HT1080 (cell line): ENCODE measurements around the gene SMG7. TPM values are rescaled to one million over a fixed set of nuclear protein-coding genes. Genes with fewer than 3 reads are reported as not detected.

Source experiments
- DNase-seq: peaks from one replicate; pipeline ENCODE4 v3.0.0-alpha.2; 2015; ENCODE audit warnings: low read depth
- total RNA-seq: library from RNA; depleted of rRNA; stranded (reverse); fragments of >200 nt; shearing (Covaris generic); gene quantifications from 2 replicates; pipeline ENCODE4 v1.2.3, GENCODE V29; 2014

Gene SMG7
- total RNA-seq, 1 experiment from 2014 or later = 19.0 TPM

DNA sequence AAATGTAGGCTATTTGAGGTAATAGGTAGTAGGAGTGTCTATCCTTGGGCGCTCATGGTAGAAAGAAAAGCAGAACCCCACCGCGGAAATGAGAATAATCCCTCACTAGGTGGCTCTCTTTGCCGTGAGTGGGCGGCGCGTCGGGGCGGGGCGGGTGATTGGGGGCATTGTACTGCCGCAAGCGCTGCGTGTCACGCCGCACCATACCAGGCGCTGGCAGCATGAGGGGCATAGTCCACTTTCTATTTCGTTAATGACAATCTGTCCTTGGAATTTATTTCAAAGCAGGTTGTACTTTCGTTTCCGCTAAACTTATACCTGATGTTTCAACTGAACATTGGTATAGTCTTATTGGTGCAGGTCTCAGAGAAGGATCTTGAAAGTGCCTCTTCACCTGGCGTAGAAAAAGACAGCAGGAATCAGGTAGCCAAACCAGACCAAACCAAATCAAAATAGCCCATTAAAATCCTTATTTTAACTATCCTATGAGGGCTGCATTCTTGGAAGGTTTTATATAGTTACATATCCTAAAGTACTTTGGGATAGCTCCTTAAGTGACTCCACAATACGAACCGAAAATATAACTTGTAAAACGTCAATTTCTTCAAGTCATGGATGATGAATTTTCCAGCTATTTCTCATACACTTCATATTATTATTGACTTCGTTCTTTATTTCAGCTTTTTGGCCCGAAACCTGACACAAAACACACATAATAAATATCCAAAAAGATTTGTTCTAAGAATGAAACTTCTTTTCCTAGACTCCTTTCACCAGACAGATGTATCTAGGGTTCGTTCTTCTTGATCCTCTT lies 1.9 kb upstream of the SMG7 start:
- peak; percentile 72 for DNase-seq

DNA sequence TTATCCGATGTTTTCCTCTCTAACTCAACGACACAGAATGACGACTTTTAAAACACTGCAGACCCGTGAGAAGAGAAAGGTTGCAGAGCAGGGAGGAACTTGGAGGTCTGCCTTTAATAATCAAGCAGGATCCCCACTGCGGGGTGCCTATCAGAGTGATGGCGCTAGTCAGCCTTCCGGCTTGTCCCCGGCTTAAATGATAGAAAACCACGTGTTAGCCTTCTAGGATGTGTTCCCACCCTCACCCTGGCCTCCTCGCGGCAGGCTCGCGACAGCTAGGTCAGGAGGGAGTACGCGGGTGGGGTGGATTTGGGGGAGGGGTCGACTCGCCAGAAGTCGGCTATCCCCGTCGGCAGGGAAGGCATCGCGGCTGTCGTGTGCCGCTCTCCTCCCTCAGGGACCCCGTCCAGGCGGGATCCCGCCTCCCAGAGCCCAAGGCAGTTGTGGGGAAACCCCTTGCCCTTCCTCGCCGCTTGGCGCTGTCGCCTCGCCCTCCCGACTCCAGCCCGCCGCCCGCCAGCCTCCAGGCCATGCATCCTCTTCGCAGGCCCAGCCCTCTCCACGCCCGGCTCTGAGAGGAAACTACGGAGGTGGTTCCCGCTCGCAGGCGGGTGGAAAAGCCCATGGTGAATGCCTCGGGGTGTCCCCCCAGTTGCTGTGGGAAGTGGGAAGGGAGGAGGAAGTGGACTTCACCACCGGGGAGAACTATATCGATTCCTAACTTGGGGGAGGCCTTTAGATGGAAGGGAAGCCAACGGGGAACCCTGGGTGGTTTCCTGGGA lies 1.1 kb upstream of the SMG7 start:
- DNase-seq = peak; percentile 83

DNA sequence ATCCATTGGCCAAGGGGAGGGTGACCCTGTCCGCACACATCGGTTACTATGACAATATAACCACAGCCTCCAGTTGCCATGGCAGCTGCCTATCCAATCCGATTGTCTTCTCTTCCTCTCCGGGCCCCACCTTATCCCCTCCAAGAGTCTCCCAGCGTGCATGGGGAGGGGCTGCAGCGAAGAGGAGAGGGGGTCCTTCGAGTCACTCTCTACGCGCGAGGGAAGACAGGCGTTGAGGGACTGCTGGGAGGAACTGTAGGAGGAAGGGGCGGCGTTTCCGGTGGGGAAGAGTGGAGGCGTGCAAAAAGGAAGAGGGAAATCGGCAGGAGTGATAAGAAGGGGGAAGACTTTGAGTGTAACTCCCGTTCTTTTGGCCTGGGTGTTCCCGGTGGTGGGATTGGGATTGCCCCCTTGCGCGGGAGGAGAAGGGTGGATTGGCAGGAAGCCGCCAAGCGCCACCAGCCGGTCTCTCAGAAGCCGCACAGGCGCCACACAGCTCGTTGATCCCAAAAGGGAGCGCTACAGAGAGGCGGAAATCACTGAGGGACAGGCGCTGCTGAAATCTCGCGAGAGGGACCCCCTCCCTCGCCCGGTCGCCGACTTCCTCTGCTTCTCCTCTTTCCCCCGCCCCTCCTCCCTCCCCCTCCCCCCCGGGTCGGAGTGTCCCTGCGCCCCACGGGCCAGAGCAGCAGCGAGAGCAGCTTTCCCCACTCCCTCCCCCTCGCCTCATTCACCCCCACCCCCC lies 384 bp upstream of the SMG7 start:
- peak; percentile 99 for DNase-seq

DNA sequence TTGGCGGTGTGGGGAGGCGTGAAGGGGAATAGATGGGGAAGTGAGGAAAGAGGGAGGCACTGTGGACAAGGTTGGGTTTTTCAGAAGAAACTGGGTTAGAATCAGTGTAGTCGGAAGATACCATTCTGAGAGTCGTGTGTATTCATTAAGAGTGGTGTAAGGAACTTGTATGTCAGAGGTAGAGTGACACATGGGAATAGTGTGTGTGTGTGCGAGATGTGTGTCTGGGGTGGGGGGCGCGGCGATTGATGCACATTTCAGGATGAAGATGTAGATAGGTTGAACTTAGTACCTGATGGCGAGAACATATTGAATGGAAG lies 878 bp downstream of the SMG7 start:
- no peak for DNase-seq

DNA sequence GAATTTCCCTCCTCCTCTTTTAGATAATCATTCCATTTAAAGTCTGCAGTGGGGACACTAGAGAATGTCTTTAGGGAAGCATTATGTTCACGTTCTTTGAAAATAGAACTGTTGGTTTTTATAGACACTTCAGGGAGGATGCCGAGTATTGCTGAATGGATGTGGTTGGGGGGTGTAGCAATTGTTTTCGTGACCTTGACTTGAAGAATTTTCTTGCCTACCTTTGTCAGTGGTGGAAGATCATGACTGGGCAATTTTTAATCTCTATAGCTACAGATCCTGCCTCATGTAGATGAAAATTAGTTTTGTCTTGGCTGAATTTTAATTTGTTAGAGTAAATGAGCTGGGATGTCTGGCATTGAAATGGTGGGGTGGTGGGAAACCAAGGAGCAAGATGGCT lies 3.8 kb downstream of the SMG7 start:
- no peak for DNase-seq

DNA sequence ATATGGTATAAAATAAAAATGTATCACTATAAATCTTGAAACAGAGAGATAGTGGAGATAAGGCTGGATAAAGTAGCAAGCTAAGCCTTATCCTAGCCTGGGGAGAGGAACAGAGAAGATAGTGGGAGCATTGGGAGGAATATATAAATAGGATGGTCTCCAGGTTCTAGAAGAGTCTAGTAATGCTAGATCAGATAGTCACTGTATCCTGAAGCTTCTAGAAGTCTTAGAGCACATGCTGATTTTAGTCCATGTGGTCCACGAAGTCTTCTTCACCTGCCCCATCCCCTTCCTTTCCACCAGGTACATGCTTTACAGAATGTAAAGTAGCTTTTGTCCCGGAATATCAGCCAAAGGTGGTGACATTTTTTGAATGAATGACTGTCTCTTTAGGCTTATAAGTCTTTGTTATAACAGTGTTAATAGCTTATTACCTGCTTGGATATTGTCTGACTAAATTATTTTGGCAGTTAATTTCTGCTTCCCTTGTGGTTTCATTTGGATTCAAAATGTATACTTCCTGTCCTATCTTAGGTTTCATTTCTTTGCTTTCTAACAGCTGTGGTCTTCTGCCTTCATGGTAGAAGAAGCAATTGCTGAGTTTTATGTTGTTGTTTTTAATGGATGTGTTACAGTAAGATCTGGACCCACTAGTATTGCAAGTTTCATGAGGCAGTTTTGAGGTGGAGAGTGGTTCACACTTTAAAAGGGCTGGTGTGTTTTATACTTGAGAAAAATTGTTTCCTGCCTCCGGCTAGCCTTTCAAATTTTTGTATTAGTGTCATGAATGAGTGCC lies 5.9 kb downstream of the SMG7 start:
- DNase-seq = no peak

DNA sequence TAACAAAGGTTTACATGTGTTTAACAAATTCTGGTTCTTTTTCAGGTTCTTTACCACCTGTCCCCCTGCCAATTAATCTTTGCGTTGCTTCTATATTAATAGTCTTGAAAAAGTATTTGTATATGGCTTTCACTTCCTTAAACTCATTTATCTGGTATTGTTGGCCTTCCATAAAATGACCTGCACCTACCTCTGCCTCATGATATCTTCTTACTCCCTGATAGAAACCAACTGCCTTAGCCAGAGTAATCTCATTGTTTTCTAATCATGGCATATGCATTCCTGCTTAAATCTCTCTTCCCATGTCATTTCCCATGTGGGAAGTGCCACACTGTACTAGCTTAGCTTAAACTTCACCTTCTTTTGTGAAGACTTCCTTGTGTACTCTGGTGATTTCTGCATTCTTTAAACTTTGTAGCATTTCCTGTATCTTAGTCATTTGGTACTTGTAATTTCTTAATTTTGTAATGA lies 8.7 kb downstream of the SMG7 start:
- DNase-seq = peak; percentile 34

DNA sequence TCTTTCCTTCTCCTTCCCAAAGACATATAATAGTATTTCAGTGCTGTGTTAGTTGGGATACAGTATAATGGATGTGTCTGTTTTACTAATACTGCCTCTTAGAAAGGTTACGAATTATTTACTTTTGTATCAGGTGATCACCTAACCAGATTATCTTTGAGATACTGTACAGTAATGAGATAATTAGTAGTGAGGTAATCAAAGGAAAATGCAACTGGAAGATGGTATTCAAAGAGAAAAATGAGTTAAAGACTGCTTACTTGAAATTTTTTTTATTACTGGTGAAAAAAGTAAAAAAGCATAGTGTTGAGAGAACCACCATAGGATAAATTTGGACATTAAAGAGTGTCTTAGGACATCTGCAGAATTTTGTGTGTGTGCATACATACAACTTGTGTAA lies 10.9 kb downstream of the SMG7 start:
- no peak for DNase-seq

DNA sequence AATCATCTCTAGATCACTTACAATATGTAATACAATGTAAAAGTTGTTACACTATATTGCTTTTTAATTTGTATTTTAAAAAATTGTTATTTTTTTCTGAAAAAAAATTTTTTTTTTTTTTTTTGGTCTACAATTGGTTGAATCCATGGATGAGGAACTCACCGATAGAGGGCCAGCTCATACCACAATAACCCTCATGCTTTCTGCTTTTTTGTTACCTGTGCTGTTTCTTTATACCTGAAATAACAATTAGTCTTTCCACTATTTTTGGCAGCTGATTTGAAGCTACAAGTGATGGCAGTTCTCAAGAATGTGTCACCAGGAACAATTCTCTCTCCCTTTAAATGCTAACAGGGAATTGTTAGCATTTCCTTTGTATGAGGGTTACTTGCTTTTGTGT lies 12.0 kb downstream of the SMG7 start:
- DNase-seq = no peak

DNA sequence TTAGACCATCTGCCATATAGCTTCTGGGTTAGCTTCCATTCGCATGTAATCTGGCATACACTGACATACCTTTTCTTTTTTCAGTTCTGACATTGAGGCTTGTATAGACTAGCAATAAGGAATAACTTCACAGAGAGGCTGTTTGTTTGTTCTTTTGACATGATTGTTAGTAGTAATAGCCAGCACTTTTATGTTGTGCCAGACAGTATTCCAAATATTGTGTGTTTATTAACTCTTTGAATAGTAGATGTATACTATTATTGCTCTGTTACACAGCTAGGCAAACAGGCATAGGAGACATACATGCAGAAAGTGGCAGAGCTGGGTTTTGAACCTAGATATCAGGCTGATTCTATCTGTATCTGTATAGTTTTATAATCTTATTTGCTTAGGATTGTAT lies 12.6 kb downstream of the SMG7 start:
- no peak for DNase-seq

DNA sequence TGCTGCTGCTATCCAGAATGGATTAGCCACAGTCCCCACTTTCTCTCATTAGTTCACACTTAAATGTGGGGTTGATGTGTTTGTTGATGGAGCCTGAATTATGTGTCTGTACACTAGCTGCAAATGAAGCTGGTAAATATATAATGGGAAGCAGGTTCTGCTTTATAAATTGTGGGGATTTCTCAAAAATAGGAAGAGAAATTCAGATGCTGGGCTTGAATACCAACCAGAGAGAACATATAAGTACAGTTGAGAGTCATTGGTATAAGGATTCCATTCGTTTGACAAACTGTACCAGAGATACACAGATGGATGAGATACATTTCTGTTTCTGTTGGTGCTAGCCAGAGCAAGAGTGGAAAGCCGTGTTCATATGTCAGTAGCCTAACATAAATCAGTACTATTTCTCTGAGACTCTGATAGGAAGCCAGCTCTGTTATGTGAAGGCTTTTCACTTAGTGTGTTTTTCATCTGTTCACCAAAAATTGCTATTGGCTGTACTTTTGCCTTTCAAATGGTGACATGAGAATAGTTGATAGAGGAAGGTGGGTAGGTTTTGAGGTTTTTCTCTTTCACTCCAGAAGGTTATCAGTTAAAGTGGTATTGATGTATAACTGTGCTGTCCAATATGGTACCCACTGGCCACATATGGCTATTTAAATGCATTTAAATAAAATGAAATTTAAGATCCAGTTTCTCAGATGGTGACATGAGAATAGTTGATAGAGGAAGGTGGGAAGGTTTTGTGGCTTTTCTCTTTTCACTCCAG lies 15.6 kb downstream of the SMG7 start:
- DNase-seq = no peak

DNA sequence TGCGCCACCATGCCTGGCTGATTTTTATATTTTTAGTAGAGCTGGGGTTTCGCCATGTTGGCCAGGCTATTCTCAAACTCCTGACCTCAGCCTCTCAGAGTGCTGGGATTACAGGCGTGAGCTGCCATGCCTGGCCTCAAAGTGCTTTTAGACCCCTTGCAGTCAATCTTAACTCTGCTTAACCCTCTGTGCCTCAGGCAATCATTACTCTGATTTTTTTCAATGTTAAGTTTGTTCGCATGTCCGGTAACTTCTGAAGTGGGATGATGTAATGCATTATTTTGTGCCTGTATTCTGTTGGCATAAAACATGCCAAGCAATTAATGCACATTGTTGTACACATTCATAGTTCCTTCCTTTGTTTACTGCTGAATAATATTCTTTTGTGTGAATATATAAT lies 18.6 kb downstream of the SMG7 start:
- no peak for DNase-seq

DNA sequence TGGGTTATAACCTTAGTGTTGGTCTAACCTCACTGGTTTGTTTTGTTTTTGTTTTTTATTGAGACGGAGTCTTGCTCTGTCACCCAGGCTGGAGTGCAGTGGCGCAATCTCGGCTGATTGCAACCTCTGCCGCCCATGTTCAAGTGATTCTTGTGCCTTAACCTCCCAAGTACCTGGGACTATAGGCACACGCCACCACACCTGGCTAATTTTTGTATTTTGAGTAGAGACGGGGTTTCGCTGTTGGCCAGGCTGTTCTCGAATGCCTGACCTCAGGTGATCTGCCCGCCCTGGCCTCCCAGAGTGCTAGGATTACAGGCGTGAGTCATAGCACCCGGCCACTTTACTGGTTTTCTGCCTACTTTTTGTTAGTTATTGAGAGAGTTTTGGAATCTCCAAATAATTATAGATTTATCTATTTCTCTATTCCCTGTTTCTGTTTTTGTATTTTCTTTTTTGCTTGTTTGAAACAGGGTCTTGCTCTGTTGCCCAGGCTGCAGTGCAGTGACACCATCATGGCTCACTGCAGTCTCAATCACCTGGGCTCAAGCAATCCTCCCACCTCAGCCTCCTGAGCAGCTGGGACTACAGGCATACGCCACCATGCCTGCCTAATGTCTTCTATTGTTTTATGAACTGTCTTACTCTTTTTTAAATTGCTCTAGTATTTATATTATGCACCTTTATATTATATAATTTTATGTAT lies 21.4 kb downstream of the SMG7 start:
- peak; percentile 35 for DNase-seq

DNA sequence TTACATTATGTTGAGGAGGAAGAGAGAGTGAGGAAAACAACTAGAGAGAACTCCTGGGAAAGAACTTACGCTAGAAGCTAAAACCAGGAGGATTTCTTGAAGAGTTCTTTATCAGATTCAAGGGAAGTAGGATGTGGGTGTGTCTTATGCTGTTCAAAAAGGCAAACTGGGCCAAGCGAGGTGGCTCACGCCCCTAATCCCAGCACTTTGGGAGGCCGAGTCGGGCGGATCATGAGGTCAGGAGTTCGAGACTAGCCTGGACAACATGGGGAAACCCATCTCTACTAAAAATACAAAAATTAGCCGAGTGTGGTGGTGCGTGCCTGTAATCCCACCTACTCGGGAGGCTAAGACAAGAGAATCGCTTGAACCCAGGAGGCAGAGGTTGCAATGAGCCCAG lies 23.1 kb downstream of the SMG7 start:
- no peak for DNase-seq

DNA sequence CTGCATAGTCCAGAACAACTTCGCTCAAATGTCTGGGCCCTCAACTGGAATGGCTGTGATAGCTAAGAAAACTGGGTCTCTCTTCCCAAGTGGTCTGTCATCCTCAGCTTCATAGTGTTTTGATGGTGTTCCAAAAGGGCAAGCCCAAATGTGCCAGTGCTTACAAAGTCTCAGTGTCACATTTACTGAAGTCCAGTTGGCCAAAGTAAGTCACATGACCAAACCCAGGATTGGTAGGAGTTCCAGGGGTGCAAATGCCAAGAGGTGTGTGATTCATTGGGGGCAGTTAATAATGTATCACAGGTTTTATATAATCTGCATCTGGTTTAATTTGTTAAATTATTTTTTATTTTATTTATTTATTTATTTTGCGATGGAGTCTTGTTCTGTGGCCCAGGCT lies 24.9 kb downstream of the SMG7 start:
- DNase-seq = no peak

DNA sequence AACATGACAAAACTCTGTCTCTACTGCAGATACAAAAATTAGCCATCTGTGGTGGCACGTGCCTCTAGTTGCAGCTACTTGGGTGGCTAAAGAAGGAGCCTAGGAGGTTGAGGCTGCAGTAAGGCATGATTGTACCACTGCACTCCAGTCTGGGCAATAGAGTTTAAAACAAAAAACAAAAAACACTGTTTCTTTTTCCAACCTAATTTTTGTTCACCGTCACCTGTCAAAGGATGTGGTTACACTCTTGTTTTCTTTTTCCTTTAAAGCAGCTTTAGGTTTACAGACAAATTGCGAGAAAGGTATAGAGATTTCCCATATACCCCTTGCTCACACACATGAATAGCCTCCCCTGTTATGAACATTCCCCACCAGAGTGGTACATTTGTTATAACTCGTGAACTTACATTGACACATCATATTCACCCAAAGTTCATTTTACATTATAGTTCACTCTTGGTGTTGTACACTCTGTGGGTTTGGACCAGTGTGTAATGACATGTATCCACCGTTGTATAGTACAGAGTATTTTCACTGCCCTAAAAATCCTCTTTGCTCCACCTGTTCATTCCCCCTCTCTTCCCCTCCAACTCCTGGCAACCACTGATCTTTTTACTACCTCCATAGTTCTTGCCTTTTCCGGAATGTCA lies 26.2 kb downstream of the SMG7 start:
- no peak for DNase-seq

DNA sequence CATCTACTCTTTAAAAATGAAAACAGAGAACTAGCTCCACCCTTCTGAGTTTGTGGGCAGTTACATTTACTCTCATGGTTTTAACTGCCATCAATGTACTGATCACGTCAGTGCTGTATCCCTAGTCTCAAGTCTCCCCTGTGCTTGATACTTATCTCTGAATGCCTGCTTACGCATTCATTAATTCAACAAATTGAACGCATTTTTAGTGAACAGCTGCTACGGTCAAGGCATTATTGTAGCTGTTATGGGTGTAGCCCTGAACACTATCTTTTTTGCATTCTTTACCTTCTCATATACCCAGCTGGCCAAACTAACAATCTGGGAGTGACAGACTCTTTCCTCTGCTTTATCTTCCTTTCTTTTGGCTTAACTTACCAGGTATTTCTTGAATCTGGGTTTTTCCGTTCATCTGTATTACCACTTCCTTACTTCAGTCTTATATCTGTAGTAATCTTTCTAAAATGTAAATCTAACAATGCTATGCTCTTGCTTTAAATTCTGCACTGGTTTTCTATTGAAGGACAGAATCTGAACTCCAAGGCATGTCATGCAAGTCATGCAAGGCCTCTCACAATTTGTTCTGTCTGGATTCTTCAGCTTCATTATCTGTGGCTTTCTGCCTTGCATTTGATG lies 33.3 kb downstream of the SMG7 start:
- no peak for DNase-seq

DNA sequence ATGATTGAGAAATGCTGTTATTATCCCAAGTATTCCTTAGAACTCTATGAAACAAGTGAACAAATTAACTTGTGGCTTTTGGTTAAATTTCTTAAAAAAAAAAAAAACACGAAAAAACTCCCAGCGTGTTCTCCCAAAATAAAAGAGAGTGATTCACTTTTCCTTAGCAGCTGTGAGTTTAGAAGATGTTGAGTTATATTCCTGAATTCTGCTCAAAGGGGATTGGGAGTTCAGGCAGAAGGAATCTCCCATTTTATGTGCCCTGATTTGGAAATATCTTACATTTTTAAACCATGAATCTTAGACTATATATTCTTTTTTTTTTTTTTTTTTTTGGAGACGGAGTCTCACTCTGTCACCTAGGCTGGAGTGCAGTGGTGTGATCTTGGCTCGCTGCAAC lies 34.3 kb downstream of the SMG7 start:
- DNase-seq = no peak

DNA sequence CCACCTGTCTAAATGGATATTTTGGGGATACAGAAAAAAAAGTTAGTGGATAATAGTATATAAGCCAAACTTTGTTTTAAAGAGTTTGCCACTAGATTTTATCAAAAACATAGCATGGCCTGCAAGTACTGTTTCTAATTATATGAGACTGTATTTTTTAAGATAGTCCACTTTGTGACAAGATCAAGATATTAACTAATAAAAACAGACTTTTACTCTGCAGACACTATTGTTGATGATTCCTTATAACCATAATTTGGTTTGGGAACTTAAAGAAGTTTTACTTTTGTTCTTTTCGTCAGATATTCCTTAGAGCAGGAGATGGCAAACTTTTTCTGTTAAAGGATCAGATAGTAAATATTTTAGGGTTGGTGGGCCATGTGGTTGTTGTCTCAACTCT lies 36.4 kb downstream of the SMG7 start:
- DNase-seq = no peak
